PC-9 (cell line): ENCODE data around the gene UXS1.
"Not testable (repeated sequence)": the region's sequence is repeated elsewhere in the genome, so short reads cannot be mapped to it uniquely, and the experiment has no call there.

Experiments used
- EZH2 ChIP-seq: fragments of 200-600 bp; sonication (generic); IDR thresholded peaks from 2 replicates; pipeline ENCODE4 v1.8.0; 2017; ENCODE audit warnings: antibody characterized with exemption, low read depth
- TF ChIP-seq, protein P1 (sequence below): fragments of 200-600 bp; sonication (generic); conservative IDR thresholded peaks from 2 replicates; pipeline ENCODE4 v1.6.1; 2017; ENCODE audit warnings: mixed run types, antibody characterized with exemption, mild to moderate bottlenecking, moderate library complexity

DNA sequence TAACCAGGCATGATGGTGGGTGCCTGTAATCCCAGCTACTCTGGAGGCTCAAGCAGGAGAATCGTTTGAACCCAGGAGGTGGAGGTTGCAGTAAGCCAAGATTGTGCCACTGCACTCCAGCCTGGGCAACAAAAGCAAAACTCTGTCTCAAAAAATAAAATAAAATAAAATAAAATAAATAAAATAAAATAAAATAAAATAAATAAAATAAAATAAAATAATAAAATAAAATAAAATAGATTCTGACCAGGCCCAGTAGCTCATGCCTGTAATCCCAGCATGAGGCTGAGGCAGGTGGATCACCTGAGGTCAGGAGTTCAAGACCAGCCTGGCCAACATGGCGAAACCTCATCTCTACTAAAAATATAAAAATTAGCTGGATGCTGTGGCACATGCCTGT lies 45.4 kb upstream of the UXS1 start:
- not testable (repeated sequence) for TF ChIP-seq EZH2
- TF ChIP-seq, protein P1, sequence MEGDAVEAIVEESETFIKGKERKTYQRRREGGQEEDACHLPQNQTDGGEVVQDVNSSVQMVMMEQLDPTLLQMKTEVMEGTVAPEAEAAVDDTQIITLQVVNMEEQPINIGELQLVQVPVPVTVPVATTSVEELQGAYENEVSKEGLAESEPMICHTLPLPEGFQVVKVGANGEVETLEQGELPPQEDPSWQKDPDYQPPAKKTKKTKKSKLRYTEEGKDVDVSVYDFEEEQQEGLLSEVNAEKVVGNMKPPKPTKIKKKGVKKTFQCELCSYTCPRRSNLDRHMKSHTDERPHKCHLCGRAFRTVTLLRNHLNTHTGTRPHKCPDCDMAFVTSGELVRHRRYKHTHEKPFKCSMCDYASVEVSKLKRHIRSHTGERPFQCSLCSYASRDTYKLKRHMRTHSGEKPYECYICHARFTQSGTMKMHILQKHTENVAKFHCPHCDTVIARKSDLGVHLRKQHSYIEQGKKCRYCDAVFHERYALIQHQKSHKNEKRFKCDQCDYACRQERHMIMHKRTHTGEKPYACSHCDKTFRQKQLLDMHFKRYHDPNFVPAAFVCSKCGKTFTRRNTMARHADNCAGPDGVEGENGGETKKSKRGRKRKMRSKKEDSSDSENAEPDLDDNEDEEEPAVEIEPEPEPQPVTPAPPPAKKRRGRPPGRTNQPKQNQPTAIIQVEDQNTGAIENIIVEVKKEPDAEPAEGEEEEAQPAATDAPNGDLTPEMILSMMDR, result not testable (repeated sequence)
